Testis (tissue), 2 donors: ENCODE data around the gene NDE1.

ENCODE experiments used
- POLR2A ChIP-seq: fragments of 450-650 bp; IDR thresholded peaks from one replicate; pipeline ENCODE4 v1.6.1; 2017; ENCODE audit warnings: antibody characterized with exemption, mild to moderate bottlenecking, moderate library complexity
- TF ChIP-seq, protein P1 (sequence below), 3 experiments: fragments of 450-650 bp in 2 of 3; fragments of 200-600 bp in 1 of 3; sonication (generic) in 1 of 3; IDR thresholded peaks; one replicate each; pipeline ENCODE4 v1.5.1; 2016 to 2019; ENCODE audit warnings: antibody characterized with exemption in 3 of 3, mild to moderate bottlenecking in 2 of 3, moderate library complexity in 1 of 3

DNA sequence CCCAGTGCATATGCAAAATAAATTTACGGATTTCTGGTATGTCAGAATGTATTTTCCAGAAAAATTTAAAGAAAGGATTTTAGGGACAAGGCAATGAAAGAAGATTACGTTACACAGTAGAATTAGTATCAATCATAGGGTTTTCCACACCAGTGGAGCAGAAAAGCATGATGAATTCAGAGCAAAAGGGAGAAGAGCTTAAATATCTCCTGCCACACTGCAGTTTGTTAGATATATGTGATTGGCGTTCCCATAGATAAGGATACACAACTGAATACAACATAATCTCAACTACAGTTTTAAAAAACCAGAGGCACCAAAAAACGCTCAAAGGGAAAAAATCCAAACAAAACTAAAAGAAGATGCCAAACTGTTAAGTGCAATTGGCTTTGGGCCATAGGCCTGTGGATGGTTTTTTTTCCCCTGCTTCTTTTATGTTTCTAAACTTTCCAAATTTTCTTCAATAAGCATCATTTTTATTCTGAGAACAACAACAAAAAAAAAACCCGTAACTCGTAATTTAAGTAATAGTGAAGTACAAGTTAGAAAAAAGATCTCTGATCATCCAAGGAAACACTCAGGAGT is 29.3 kb upstream of the NDE1 start:
- TF ChIP-seq, protein P1, sequence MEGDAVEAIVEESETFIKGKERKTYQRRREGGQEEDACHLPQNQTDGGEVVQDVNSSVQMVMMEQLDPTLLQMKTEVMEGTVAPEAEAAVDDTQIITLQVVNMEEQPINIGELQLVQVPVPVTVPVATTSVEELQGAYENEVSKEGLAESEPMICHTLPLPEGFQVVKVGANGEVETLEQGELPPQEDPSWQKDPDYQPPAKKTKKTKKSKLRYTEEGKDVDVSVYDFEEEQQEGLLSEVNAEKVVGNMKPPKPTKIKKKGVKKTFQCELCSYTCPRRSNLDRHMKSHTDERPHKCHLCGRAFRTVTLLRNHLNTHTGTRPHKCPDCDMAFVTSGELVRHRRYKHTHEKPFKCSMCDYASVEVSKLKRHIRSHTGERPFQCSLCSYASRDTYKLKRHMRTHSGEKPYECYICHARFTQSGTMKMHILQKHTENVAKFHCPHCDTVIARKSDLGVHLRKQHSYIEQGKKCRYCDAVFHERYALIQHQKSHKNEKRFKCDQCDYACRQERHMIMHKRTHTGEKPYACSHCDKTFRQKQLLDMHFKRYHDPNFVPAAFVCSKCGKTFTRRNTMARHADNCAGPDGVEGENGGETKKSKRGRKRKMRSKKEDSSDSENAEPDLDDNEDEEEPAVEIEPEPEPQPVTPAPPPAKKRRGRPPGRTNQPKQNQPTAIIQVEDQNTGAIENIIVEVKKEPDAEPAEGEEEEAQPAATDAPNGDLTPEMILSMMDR (IDR thresholded peaks at IDR 0.05): no peak
- TF ChIP-seq POLR2A: no peak
